ENCODE measurements around the gene NEDD9.
A peak's percentile ranks its signal among the peaks of the same experiment; 100 is the strongest.

NEDD9 gene

GRCh38 chr6:11270030-11271027 lies 37.9 kb upstream of the NEDD9 start:
- DNase-seq (ENCODE audit: low spot score in 2 of 2), result no peak
- Mint-ChIP-seq H3K36me3 (peaks cover 25% of the 10 kb centered on the region), H3K4me3 (no peak overlapping the region), H3K27ac (peak overlapping the region; percentile 74), H3K27me3 (no peaks in the 10 kb centered on the region), H3K9me3 (no peaks in the 10 kb centered on the region), H3K4me1 (peaks cover 14% of the 10 kb centered on the region)
- ATAC-seq (ENCODE audit: low read depth), result no peak

GRCh38 chr6:11268978-11269377 lies 36.5 kb upstream of the NEDD9 start:
- no peaks in the 10 kb centered on the region for H3K27me3 Mint-ChIP-seq
- peaks cover 7% of the 10 kb centered on the region for H3K4me1 Mint-ChIP-seq

GRCh38 chr6:11266926-11267325 lies 34.5 kb upstream of the NEDD9 start:
- Mint-ChIP-seq H3K27ac (no peak overlapping the region), H3K4me3 (no peak overlapping the region)

More at GRCh38 chr6:11268978-11269377, 36.5 kb upstream of the NEDD9 start:
- ATAC-seq (ENCODE audit: low read depth), result no peak
- DNase-seq (ENCODE audit: low spot score in 2 of 2), result no peak
- Mint-ChIP-seq H3K36me3 (peaks cover 25% of the 10 kb centered on the region), H3K27ac (no peak overlapping the region), H3K4me3 (no peak overlapping the region), H3K9me3 (no peaks in the 10 kb centered on the region)

GRCh38 chr6:11265932-11266331 lies 33.5 kb upstream of the NEDD9 start:
- peaks cover 21% of the 10 kb centered on the region for H3K36me3 Mint-ChIP-seq
- no peak for DNase-seq (ENCODE audit: low spot score in 2 of 2)
- H3K27ac Mint-ChIP-seq, result no peak overlapping the region
- ATAC-seq (ENCODE audit: low read depth), result no peak
- H3K27me3 Mint-ChIP-seq, result no peaks in the 10 kb centered on the region
- no peak overlapping the region for H3K4me3 Mint-ChIP-seq
- no peaks in the 10 kb centered on the region for H3K9me3 Mint-ChIP-seq
- H3K4me1 Mint-ChIP-seq, result peaks cover 7% of the 10 kb centered on the region

More at GRCh38 chr6:11266926-11267325, 34.5 kb upstream of the NEDD9 start:
- peaks cover 20% of the 10 kb centered on the region for H3K36me3 Mint-ChIP-seq
- ATAC-seq (ENCODE audit: low read depth) (no peak), DNase-seq (ENCODE audit: low spot score in 2 of 2) (no peak)
- peaks cover 7% of the 10 kb centered on the region for H3K4me1 Mint-ChIP-seq
- H3K9me3 Mint-ChIP-seq, result no peaks in the 10 kb centered on the region
- H3K27me3 Mint-ChIP-seq, result no peaks in the 10 kb centered on the region

- Mint-ChIP-seq H3K36me3 (peaks cover 25% of the 10 kb centered on the region), H3K27me3 (no peaks in the 10 kb centered on the region), H3K27ac (peak overlapping the region; percentile 10)
Observed at GRCh38 chr6:11264100-11264499, 31.6 kb upstream of the NEDD9 start.

GRCh38 chr6:11263291-11263775 lies 30.9 kb upstream of the NEDD9 start:
- Mint-ChIP-seq H3K9me3 (no peaks in the 10 kb centered on the region), H3K27ac (no peak overlapping the region), H3K27me3 (no peaks in the 10 kb centered on the region), H3K4me3 (no peak overlapping the region), H3K4me1 (peaks cover 10% of the 10 kb centered on the region), H3K36me3 (peaks cover 25% of the 10 kb centered on the region)
- no peak for ATAC-seq (ENCODE audit: low read depth)
- DNase-seq (ENCODE audit: low spot score in 2 of 2), result no peak

More at GRCh38 chr6:11264100-11264499, 31.6 kb upstream of the NEDD9 start:
- Mint-ChIP-seq H3K4me3 (no peak overlapping the region), H3K4me1 (peaks cover 4% of the 10 kb centered on the region), H3K9me3 (no peaks in the 10 kb centered on the region)
- DNase-seq (ENCODE audit: low spot score in 2 of 2) (no peak), ATAC-seq (ENCODE audit: low read depth) (no peak)

GRCh38 chr6:11262242-11262641 lies 29.8 kb upstream of the NEDD9 start:
- Mint-ChIP-seq H3K9me3 (no peaks in the 10 kb centered on the region), H3K4me1 (peaks cover 13% of the 10 kb centered on the region), H3K4me3 (no peak overlapping the region), H3K27me3 (no peaks in the 10 kb centered on the region), H3K36me3 (peaks cover 29% of the 10 kb centered on the region), H3K27ac (no peak overlapping the region)
- no peak for ATAC-seq (ENCODE audit: low read depth)
- DNase-seq (ENCODE audit: low spot score in 2 of 2), result no peak

- Mint-ChIP-seq H3K4me1 (peaks cover 13% of the 10 kb centered on the region), H3K27ac (peak overlapping the region; percentile 55), H3K9me3 (no peaks in the 10 kb centered on the region), H3K4me3 (no peak overlapping the region), H3K36me3 (peaks cover 33% of the 10 kb centered on the region), H3K27me3 (no peaks in the 10 kb centered on the region)
- ATAC-seq (ENCODE audit: low read depth), result no peak
- DNase-seq (ENCODE audit: low spot score in 2 of 2), result no peak
Observed at GRCh38 chr6:11260249-11261038, 28.0 kb upstream of the NEDD9 start.

GRCh38 chr6:11258260-11259237 lies 26.1 kb upstream of the NEDD9 start:
- Mint-ChIP-seq H3K9me3 (peaks cover 1% of the 10 kb centered on the region), H3K4me1 (peaks cover 18% of the 10 kb centered on the region), H3K36me3 (peaks cover 30% of the 10 kb centered on the region), H3K27me3 (no peaks in the 10 kb centered on the region), H3K27ac (peak overlapping the region; percentile 57), H3K4me3 (no peak overlapping the region)
- peak; percentile 32 for ATAC-seq (ENCODE audit: low read depth)
- no peak for DNase-seq (ENCODE audit: low spot score in 2 of 2)

GRCh38 chr6:11255610-11256009 lies 23.1 kb upstream of the NEDD9 start:
- Mint-ChIP-seq H3K9me3 (peaks cover 1% of the 10 kb centered on the region), H3K27ac (no peak overlapping the region), H3K4me3 (no peak overlapping the region), H3K36me3 (peaks cover 40% of the 10 kb centered on the region), H3K27me3 (no peaks in the 10 kb centered on the region), H3K4me1 (peaks cover 17% of the 10 kb centered on the region)
- ATAC-seq (ENCODE audit: low read depth) (no peak), DNase-seq (ENCODE audit: low spot score in 2 of 2) (no peak)

- Mint-ChIP-seq H3K36me3 (peaks cover 55% of the 10 kb centered on the region), H3K4me1 (peaks cover 13% of the 10 kb centered on the region), H3K27ac (peak overlapping the region; percentile 50), H3K27me3 (no peaks in the 10 kb centered on the region), H3K4me3 (no peak overlapping the region), H3K9me3 (peaks cover 3% of the 10 kb centered on the region)
- DNase-seq (ENCODE audit: low spot score in 2 of 2) (no peak), ATAC-seq (ENCODE audit: low read depth) (no peak)
Observed at GRCh38 chr6:11253594-11253993, 21.1 kb upstream of the NEDD9 start.

- Mint-ChIP-seq H3K27ac (peak overlapping the region; percentile 50), H3K4me1 (peaks cover 15% of the 10 kb centered on the region), H3K36me3 (peaks cover 57% of the 10 kb centered on the region)
Observed at GRCh38 chr6:11251553-11252360, 19.3 kb upstream of the NEDD9 start.

More at GRCh38 chr6:11251553-11252360, 19.3 kb upstream of the NEDD9 start:
- Mint-ChIP-seq H3K9me3 (peaks cover 3% of the 10 kb centered on the region), H3K27me3 (no peaks in the 10 kb centered on the region), H3K4me3 (no peak overlapping the region)
- no peak for DNase-seq (ENCODE audit: low spot score in 2 of 2)
- ATAC-seq (ENCODE audit: low read depth), result no peak
